Mesendoderm (in vitro differentiated cells): Measurements from ENCODE around the gene LCAT.

Source experiments
- DNase-seq: peaks from one replicate; pipeline ENCODE4 v3.0.0; 2013
- H2AK5ac ChIP-seq: 2 replicates; pipeline ENCODE4 v1.6.1; 2013; ENCODE audit warnings: low read length, inconsistent platforms
- H2BK120ac ChIP-seq: 2 replicates; pipeline ENCODE4 v1.6.1; 2013; ENCODE audit warnings: low read depth, mild to moderate bottlenecking, low read length, moderate library complexity, mixed read lengths
- H2BK15ac ChIP-seq: replicated peaks from 2 replicates; pipeline ENCODE4 v1.6.1; 2013; ENCODE audit warnings: low read depth, mild to moderate bottlenecking, moderate library complexity
- H2BK5ac ChIP-seq: 2 replicates; pipeline ENCODE4 v1.6.1; 2013; ENCODE audit warnings: low read length, inconsistent platforms
- H3K18ac ChIP-seq: 2 replicates; pipeline ENCODE4 v1.6.1; 2013; ENCODE audit warnings: mild to moderate bottlenecking, low read length, mixed read lengths
- H3K23ac ChIP-seq: one replicate; pipeline ENCODE4 v1.6.1; 2013; ENCODE audit warnings: low read length
- H3K27ac ChIP-seq: 2 replicates; pipeline ENCODE4 v1.5.1; 2013; ENCODE audit warnings: low read depth, mild to moderate bottlenecking, inconsistent platforms, low read length, moderate library complexity
- H3K27me3 ChIP-seq: 2 replicates; pipeline ENCODE4 v1.6.1; 2013; ENCODE audit warnings: low read length, control low read depth, mild to moderate bottlenecking, inconsistent platforms; ENCODE audit not compliant: insufficient read depth, poor library complexity
- H3K36me3 ChIP-seq: 2 replicates; pipeline ENCODE4 v1.6.1; 2013; ENCODE audit warnings: low read length, inconsistent platforms; ENCODE audit not compliant: control insufficient read depth, insufficient read depth
- H3K4ac ChIP-seq: one replicate; pipeline ENCODE4 v1.6.1; 2013; ENCODE audit warnings: low read depth, mild to moderate bottlenecking, low read length, moderate library complexity
- H3K4me1 ChIP-seq: 2 replicates; pipeline ENCODE4 v1.6.1; 2013; ENCODE audit warnings: low read depth, low read length, inconsistent platforms; ENCODE audit not compliant: control insufficient read depth
- H3K4me2 ChIP-seq: 2 replicates; pipeline ENCODE4 v1.6.1; 2013; ENCODE audit warnings: low read length
- H3K4me3 ChIP-seq: 2 replicates; pipeline ENCODE4 v1.5.1; 2013; ENCODE audit warnings: mild to moderate bottlenecking, low read length
- H3K56ac ChIP-seq: one replicate; pipeline ENCODE4 v1.6.1; 2013; ENCODE audit warnings: low read length
- H3K79me1 ChIP-seq: 2 replicates; pipeline ENCODE4 v1.6.1; 2013; ENCODE audit warnings: low read length, inconsistent platforms
- H3K79me2 ChIP-seq: 2 replicates; pipeline ENCODE4 v1.6.1; 2013; ENCODE audit warnings: mild to moderate bottlenecking, low read length; ENCODE audit not compliant: control insufficient read depth, insufficient read depth
- H3K9ac ChIP-seq: 2 replicates; pipeline ENCODE4 v1.6.1; 2013; ENCODE audit warnings: low read length, inconsistent platforms
- H4K5ac ChIP-seq: one replicate; pipeline ENCODE4 v1.6.1; 2013; ENCODE audit warnings: low read length
- H4K8ac ChIP-seq: one replicate; pipeline ENCODE4 v1.6.1; 2013; ENCODE audit warnings: low read depth, mild to moderate bottlenecking, control low read depth, low read length, moderate library complexity
- WGBS: extraction: QIAGEN DNeasy Blood & Tissue Kit; methylation state at CpG from one replicate; pipeline ENCODE4 v1.1.7; 2013; ENCODE audit warnings: low lambda C conversion rate, missing lambda C conversion rate; ENCODE audit not compliant: insufficient coverage; ENCODE audit errors: extremely low coverage; 5-methylcytosine and 5-hydroxymethylcytosine counted together

LCAT gene

DNA sequence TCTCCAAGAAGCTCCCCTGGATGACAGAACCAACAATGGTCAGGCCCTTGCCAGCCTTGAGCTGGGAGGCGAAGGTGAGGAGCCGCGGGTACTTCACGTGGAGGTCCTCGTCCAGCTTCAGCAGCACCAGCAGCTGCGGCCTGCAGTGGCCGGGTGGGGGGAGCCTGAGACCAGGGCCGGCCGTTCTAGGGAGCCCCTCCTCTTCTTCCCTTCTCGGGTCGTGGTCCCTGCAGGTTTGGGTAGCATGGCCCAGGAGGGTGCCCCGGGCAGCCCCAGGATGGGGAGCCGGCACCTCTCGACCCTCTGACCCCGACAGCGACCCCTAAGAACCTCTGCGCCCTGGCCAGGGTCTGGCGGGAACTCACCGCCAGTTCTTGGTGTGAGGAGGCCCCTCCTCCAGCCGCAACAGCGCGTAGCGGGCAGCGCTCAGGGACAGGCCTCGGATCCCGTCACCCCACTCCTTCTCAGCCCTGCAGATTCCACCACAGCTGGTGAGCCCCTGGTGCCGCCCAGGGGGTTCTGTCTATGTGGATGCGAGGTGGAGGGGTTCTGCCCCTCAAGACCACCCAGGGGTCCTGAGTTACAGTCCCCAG is 3.1 kb upstream of the LCAT start:
- Histone ChIP-seq H3K4me2 (no peak overlapping the region), H2AK5ac (no peak overlapping the region), H3K27ac (no peak overlapping the region), H2BK120ac (no peak overlapping the region), H3K4ac (no peak overlapping the region), H3K27me3 (no peaks in the 10 kb centered on the region), H3K23ac (no peak overlapping the region), H3K18ac (no peak overlapping the region), H3K4me3 (no peak overlapping the region), H4K8ac (no peak overlapping the region), H3K56ac (no peak overlapping the region), H2BK15ac (no peak overlapping the region), H3K4me1 (no peaks in the 10 kb centered on the region), H3K79me2 (no peaks in the 10 kb centered on the region), H3K79me1 (no peaks in the 10 kb centered on the region), H3K9ac (no peak overlapping the region), H2BK5ac (no peak overlapping the region), H3K36me3 (peaks cover 19% of the 10 kb centered on the region), H4K5ac (no peak overlapping the region)
- no CpG with 5 or more reads among the region's 28 CpGs for WGBS
- DNase-seq = no peak

DNA sequence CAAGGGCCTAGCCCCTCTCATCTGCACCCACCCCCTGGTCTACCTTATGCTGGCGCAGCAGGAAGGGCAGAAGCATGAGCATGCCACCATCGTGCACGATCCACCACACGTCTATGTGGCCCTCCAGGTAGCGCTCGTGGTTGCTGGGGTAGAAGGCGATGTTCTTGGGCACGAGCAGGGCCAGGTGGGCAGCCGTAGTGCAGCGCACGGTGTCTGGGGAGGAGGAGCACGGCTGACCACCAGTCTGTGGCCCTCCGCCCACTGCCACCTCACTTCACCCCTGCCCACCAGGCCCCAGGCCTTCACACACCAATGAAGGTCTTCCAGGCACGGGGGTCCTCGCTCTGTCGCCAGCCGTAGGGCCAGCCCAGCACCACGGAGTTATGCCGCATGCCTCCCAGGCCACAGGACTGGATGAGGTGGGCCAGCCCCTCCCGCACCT is 2.2 kb upstream of the LCAT start:
- Histone ChIP-seq H3K4me3 (no peak overlapping the region), H3K27me3 (no peaks in the 10 kb centered on the region), H2BK15ac (no peak overlapping the region)

DNA sequence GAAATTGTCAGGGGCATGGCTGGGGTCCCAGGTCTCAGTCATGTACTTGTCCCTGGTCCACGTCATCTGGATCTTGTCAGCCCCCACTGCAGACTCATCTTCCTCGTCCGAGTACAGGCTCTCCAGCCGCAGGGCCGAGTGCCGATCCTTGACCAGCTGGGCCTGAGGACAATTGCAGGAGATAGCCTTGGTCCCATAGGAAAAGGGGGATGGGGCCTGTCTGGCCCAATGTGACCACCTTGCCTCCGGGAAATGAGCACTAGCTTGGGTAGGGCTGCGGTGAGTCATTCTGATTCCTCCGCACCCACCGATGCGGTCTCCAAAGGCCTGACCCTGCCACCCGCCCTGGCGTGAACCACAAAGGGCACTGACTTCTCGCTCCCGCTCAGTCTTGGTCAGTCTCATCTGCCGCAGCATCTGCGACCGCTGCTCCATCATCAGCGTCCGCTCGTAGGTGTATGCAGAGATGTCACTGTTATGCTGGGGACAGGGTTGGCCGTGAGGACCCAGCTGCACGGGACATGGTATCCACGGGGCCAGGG is 1.5 kb upstream of the LCAT start:
- Histone ChIP-seq H3K4me1 (no peaks in the 10 kb centered on the region), H3K27ac (no peak overlapping the region), H3K27me3 (no peaks in the 10 kb centered on the region)

More for the DNA sequence above, 2.2 kb upstream of the LCAT start:
- Histone ChIP-seq H3K18ac (no peak overlapping the region), H2BK120ac (no peak overlapping the region), H4K8ac (no peak overlapping the region), H3K4me1 (no peaks in the 10 kb centered on the region), H3K79me2 (no peaks in the 10 kb centered on the region), H3K23ac (no peak overlapping the region), H2BK5ac (no peak overlapping the region), H2AK5ac (no peak overlapping the region), H3K4me2 (no peak overlapping the region), H3K9ac (no peak overlapping the region), H3K79me1 (no peaks in the 10 kb centered on the region), H3K27ac (no peak overlapping the region), H3K4ac (no peak overlapping the region), H3K56ac (no peak overlapping the region), H3K36me3 (peaks cover 14% of the 10 kb centered on the region), H4K5ac (no peak overlapping the region)
- no peak for DNase-seq
- WGBS = no CpG with 5 or more reads among the region's 20 CpGs

DNA sequence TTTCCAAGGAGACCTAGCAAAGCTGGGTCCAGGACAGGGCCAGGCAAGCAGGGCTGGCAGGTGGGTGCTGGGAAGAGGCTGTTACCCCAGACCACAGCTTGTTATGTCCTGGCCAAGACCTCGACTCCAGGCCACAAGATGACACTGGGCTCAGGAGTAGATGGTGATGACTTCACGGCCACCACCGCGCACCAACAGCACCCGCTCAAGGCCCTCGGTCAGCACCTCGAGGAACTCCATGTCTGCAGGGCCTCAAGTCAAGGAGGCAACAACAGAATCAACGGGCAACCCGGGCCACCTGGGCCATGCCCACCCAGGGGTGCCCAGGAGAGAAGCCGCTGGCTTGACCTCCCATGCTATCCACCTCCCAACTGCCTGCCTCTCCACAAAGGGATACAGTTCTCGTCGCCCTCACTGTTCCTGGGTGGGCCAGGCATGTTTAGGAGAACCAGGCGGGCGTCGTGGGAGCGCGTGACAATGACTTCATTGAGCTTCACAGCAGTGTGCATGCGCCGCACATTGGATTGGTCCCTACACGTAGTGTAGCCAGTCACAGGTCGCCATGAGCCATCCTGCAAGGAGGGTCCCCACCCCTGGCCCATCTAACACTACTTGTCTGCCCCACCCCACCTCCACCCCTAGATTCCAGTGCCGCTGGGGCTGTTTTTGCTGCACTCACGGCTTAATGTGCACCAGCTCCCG is 921 bp upstream of the LCAT start:
- Histone ChIP-seq H3K4me1 (no peaks in the 10 kb centered on the region), H3K79me2 (no peaks in the 10 kb centered on the region), H3K23ac (no peak overlapping the region), H3K4me2 (no peak overlapping the region), H3K79me1 (no peaks in the 10 kb centered on the region), H3K4ac (no peak overlapping the region), H4K8ac (no peak overlapping the region), H3K56ac (no peak overlapping the region), H3K18ac (no peak overlapping the region), H3K4me3 (no peak overlapping the region), H3K36me3 (peaks cover 10% of the 10 kb centered on the region), H3K27ac (no peak overlapping the region), H2BK15ac (no peak overlapping the region), H2BK120ac (no peak overlapping the region), H2AK5ac (no peak overlapping the region), H3K27me3 (no peaks in the 10 kb centered on the region), H4K5ac (no peak overlapping the region), H3K9ac (no peak overlapping the region), H2BK5ac (no peak overlapping the region)
- no CpG with 5 or more reads among the region's 24 CpGs for WGBS
- DNase-seq = no peak

More for the DNA sequence above, 1.5 kb upstream of the LCAT start:
- Histone ChIP-seq H2BK15ac (no peak overlapping the region), H4K8ac (no peak overlapping the region), H2AK5ac (no peak overlapping the region), H3K36me3 (peaks cover 12% of the 10 kb centered on the region), H3K79me2 (no peaks in the 10 kb centered on the region), H3K18ac (no peak overlapping the region), H2BK5ac (no peak overlapping the region), H3K4me2 (no peak overlapping the region), H3K79me1 (no peaks in the 10 kb centered on the region), H3K4me3 (no peak overlapping the region), H2BK120ac (no peak overlapping the region), H4K5ac (no peak overlapping the region), H3K56ac (no peak overlapping the region), H3K4ac (no peak overlapping the region), H3K9ac (no peak overlapping the region), H3K23ac (no peak overlapping the region)
- WGBS = no CpG with 5 or more reads among the region's 24 CpGs
- DNase-seq = no peak

DNA sequence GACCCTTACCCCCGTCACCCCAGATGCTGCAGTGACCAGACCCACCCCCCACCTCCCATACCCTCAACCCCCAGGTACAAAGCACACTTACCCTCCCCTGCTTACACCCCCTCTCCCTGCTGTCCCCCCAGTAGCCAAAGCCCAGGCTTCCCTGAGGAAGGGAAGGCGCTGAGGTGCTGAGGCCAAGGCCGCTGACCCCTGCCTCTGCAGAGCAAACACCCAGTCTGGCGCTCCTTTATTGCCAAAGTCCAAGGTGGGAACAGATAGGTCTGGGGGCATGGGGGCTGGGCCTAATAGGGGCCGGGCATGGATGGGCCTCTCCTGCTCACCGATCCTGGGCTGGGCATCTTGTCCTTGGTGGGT is 683 bp downstream of the LCAT start:
- H3K23ac ChIP-seq = no peak overlapping the region
- H2BK120ac ChIP-seq = no peak overlapping the region
- H3K18ac ChIP-seq = no peak overlapping the region
- no peak for DNase-seq
- no peaks in the 10 kb centered on the region for H3K4me1 ChIP-seq
- no peak overlapping the region for H4K8ac ChIP-seq
- H2BK5ac ChIP-seq = no peak overlapping the region
- no peaks in the 10 kb centered on the region for H3K79me1 ChIP-seq
- peaks cover 8% of the 10 kb centered on the region for H3K36me3 ChIP-seq
- H3K79me2 ChIP-seq = no peaks in the 10 kb centered on the region
- no peak overlapping the region for H2BK15ac ChIP-seq
- no peak overlapping the region for H3K56ac ChIP-seq
- H3K4me2 ChIP-seq = no peak overlapping the region
- no peak overlapping the region for H3K4ac ChIP-seq
- no CpG with 5 or more reads among the region's 6 CpGs for WGBS
- H3K9ac ChIP-seq = no peak overlapping the region
- no peak overlapping the region for H3K4me3 ChIP-seq
- H3K27ac ChIP-seq = no peak overlapping the region
- H2AK5ac ChIP-seq = no peak overlapping the region
- H4K5ac ChIP-seq = no peak overlapping the region
- no peaks in the 10 kb centered on the region for H3K27me3 ChIP-seq
